Measurements from ENCODE around the gene STXBP1.

DNA sequence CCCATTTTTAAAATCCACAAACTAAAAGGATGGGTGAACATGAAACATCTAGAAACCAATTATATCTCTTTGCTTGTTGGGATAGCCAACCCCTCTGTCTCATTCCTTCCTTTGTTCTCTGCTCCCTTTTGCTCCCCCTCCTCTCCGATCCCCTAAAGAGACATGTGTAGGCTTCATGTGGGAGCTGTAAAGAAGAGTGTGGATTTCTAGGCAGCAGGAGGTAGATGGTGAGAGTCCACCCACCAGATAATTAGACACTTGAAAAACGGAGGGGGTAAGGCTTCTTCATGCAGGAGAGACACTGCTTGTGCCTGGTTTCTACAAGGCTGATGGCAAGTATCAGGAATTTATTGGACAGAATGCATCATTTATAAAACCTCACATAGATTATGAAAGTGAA is 67.4 kb downstream of the STXBP1 start:
- TF ChIP-seq, protein P1, sequence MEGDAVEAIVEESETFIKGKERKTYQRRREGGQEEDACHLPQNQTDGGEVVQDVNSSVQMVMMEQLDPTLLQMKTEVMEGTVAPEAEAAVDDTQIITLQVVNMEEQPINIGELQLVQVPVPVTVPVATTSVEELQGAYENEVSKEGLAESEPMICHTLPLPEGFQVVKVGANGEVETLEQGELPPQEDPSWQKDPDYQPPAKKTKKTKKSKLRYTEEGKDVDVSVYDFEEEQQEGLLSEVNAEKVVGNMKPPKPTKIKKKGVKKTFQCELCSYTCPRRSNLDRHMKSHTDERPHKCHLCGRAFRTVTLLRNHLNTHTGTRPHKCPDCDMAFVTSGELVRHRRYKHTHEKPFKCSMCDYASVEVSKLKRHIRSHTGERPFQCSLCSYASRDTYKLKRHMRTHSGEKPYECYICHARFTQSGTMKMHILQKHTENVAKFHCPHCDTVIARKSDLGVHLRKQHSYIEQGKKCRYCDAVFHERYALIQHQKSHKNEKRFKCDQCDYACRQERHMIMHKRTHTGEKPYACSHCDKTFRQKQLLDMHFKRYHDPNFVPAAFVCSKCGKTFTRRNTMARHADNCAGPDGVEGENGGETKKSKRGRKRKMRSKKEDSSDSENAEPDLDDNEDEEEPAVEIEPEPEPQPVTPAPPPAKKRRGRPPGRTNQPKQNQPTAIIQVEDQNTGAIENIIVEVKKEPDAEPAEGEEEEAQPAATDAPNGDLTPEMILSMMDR (conservative IDR thresholded peaks at IDR 0.05; ENCODE audit: low read depth in 2 of 2), result no peak
- TF ChIP-seq STAT1 (IDR thresholded peaks at IDR 0.05; ENCODE audit: unreplicated experiment), result no peak

Measured in GM23338 (cell line).